ENCODE results near the gene ARHGAP21.

The ARHGAP21 gene

DNA sequence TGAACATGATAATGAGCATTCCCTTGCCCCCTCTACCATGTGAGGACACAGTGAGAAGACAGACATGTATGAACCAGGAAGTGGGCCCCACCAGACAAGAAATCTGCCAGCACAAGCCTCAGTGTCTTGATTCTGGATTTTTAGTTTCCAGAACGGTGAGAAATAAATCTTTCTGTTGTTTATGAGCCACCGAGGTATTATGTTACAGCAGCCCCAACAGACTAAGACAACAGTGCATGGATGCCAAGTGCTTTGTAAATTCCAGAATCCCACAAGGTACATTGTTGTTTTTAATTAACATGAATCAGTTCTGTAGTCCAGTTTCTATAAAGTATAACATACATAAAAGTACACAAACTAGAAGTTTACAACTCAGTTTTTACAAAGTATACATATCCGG, 162.2 kb downstream of the ARHGAP21 start:
- Histone ChIP-seq H3K4me1 (ENCODE audit: control insufficient read depth, insufficient read depth, low read length) (no peaks in the 10 kb centered on the region), H3K9me3 (ENCODE audit: control insufficient read depth, insufficient read depth, low read length) (no peaks in the 10 kb centered on the region), H3K36me3 (ENCODE audit: control insufficient read depth, insufficient read depth, low read length) (no peaks in the 10 kb centered on the region), H3K27me3 (ENCODE audit: control insufficient read depth, insufficient read depth, low read length) (peaks cover under 1% of the 10 kb centered on the region), H3K4me3 (ENCODE audit: low read depth, low read length) (no peak overlapping the region), H3K9ac (ENCODE audit: low read depth, low read length) (no peak overlapping the region)

GRCh38 chr10:24556750-24557742, 166.6 kb downstream of the ARHGAP21 start:
- no peaks in the 10 kb centered on the region for H3K9me3 ChIP-seq (ENCODE audit: control insufficient read depth, insufficient read depth, low read length)
- no peak overlapping the region for H3K4me3 ChIP-seq (ENCODE audit: low read depth, low read length)
- no peak overlapping the region for H3K9ac ChIP-seq (ENCODE audit: low read depth, low read length)
- peaks cover 7% of the 10 kb centered on the region for H3K4me1 ChIP-seq (ENCODE audit: control insufficient read depth, insufficient read depth, low read length)
- no peaks in the 10 kb centered on the region for H3K36me3 ChIP-seq (ENCODE audit: control insufficient read depth, insufficient read depth, low read length)
- H3K27me3 ChIP-seq (ENCODE audit: control insufficient read depth, insufficient read depth, low read length): peaks cover 2% of the 10 kb centered on the region

GRCh38 chr10:24556126-24556749, 167.4 kb downstream of the ARHGAP21 start:
- no peak overlapping the region for H3K9ac ChIP-seq (ENCODE audit: low read depth, low read length)
- H3K36me3 ChIP-seq (ENCODE audit: control insufficient read depth, insufficient read depth, low read length): no peaks in the 10 kb centered on the region
- H3K4me1 ChIP-seq (ENCODE audit: control insufficient read depth, insufficient read depth, low read length): peaks cover 15% of the 10 kb centered on the region
- H3K27me3 ChIP-seq (ENCODE audit: control insufficient read depth, insufficient read depth, low read length): peaks cover 2% of the 10 kb centered on the region
- H3K9me3 ChIP-seq (ENCODE audit: control insufficient read depth, insufficient read depth, low read length): no peaks in the 10 kb centered on the region
- H3K4me3 ChIP-seq (ENCODE audit: low read depth, low read length): no peak overlapping the region

DNA sequence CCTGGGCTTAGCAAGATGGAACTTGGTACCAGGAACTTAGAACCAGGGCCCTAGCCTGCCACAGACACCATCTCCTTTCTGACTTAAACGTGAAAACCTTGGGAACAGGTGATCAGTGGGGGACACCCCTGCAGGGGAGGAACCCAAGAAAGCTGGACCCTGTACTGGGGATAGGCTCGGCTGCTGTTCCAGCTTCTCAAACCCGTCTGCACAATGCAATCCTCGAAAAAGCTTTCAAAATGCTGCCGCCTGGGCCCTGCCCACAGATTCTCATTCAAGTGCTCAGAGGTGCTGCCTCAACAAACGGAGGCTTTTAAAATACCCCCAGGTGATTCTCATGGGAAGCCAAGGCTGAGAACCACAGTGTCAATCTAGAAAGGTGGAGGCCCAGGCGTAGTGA, 169.7 kb downstream of the ARHGAP21 start:
- Histone ChIP-seq H3K9me3 (ENCODE audit: control insufficient read depth, insufficient read depth, low read length) (no peaks in the 10 kb centered on the region), H3K4me3 (ENCODE audit: low read depth, low read length) (no peak overlapping the region), H3K36me3 (ENCODE audit: control insufficient read depth, insufficient read depth, low read length) (no peaks in the 10 kb centered on the region), H3K27me3 (ENCODE audit: control insufficient read depth, insufficient read depth, low read length) (peaks cover 2% of the 10 kb centered on the region), H3K4me1 (ENCODE audit: control insufficient read depth, insufficient read depth, low read length) (peaks cover 16% of the 10 kb centered on the region), H3K9ac (ENCODE audit: low read depth, low read length) (no peak overlapping the region)

GRCh38 chr10:24553051-24553612, 170.6 kb downstream of the ARHGAP21 start:
- no peaks in the 10 kb centered on the region for H3K36me3 ChIP-seq (ENCODE audit: control insufficient read depth, insufficient read depth, low read length)
- no peak overlapping the region for H3K4me3 ChIP-seq (ENCODE audit: low read depth, low read length)
- H3K4me1 ChIP-seq (ENCODE audit: control insufficient read depth, insufficient read depth, low read length): peaks cover 16% of the 10 kb centered on the region
- no peaks in the 10 kb centered on the region for H3K9me3 ChIP-seq (ENCODE audit: control insufficient read depth, insufficient read depth, low read length)
- no peak overlapping the region for H3K9ac ChIP-seq (ENCODE audit: low read depth, low read length)
- H3K27me3 ChIP-seq (ENCODE audit: control insufficient read depth, insufficient read depth, low read length): peaks cover 2% of the 10 kb centered on the region

- Histone ChIP-seq H3K27me3 (ENCODE audit: control insufficient read depth, insufficient read depth, low read length) (peaks cover 2% of the 10 kb centered on the region), H3K9me3 (ENCODE audit: control insufficient read depth, insufficient read depth, low read length) (no peaks in the 10 kb centered on the region), H3K36me3 (ENCODE audit: control insufficient read depth, insufficient read depth, low read length) (no peaks in the 10 kb centered on the region), H3K9ac (ENCODE audit: low read depth, low read length) (no peak overlapping the region), H3K4me3 (ENCODE audit: low read depth, low read length) (no peak overlapping the region), H3K4me1 (ENCODE audit: control insufficient read depth, insufficient read depth, low read length) (peaks cover 16% of the 10 kb centered on the region)
Observed at GRCh38 chr10:24552346-24553016, 171.2 kb downstream of the ARHGAP21 start.

- Histone ChIP-seq H3K4me3 (ENCODE audit: low read depth, low read length) (no peak overlapping the region), H3K27me3 (ENCODE audit: control insufficient read depth, insufficient read depth, low read length) (no peaks in the 10 kb centered on the region), H3K4me1 (ENCODE audit: control insufficient read depth, insufficient read depth, low read length) (peaks cover 16% of the 10 kb centered on the region), H3K36me3 (ENCODE audit: control insufficient read depth, insufficient read depth, low read length) (no peaks in the 10 kb centered on the region), H3K9me3 (ENCODE audit: control insufficient read depth, insufficient read depth, low read length) (no peaks in the 10 kb centered on the region), H3K9ac (ENCODE audit: low read depth, low read length) (no peak overlapping the region)
Observed at GRCh38 chr10:24551161-24551560, 172.5 kb downstream of the ARHGAP21 start.

- H3K36me3 ChIP-seq (ENCODE audit: control insufficient read depth, insufficient read depth, low read length): no peaks in the 10 kb centered on the region
- no peak overlapping the region for H3K9ac ChIP-seq (ENCODE audit: low read depth, low read length)
- no peaks in the 10 kb centered on the region for H3K9me3 ChIP-seq (ENCODE audit: control insufficient read depth, insufficient read depth, low read length)
- peaks cover 16% of the 10 kb centered on the region for H3K4me1 ChIP-seq (ENCODE audit: control insufficient read depth, insufficient read depth, low read length)
- H3K27me3 ChIP-seq (ENCODE audit: control insufficient read depth, insufficient read depth, low read length): no peaks in the 10 kb centered on the region
- H3K4me3 ChIP-seq (ENCODE audit: low read depth, low read length): no peak overlapping the region
Observed at GRCh38 chr10:24550680-24551079, 173.0 kb downstream of the ARHGAP21 start.

DNA sequence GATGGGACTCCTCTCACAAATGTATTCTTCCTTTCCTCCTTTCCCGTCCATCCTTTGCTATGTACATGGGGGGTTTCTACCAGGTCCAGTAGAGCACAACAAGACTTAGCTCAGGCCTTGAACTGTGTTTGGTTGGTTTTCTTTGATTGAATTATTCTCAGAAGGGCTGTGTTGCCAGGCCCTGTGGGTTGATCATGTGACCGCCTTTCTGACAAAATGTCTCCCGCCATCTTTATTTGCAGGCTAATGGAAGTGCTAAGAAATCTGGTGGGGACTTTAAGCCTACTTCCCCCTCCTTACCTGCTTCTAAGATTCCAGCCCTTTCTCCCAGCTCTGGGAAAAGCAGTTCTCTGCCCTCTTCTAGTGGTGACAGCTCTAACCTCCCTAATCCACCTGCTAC, 178.1 kb downstream of the ARHGAP21 start:
- Histone ChIP-seq H3K36me3 (ENCODE audit: control insufficient read depth, insufficient read depth, low read length) (no peaks in the 10 kb centered on the region), H3K9me3 (ENCODE audit: control insufficient read depth, insufficient read depth, low read length) (no peaks in the 10 kb centered on the region), H3K27me3 (ENCODE audit: control insufficient read depth, insufficient read depth, low read length) (no peaks in the 10 kb centered on the region), H3K9ac (ENCODE audit: low read depth, low read length) (no peak overlapping the region), H3K4me3 (ENCODE audit: low read depth, low read length) (no peak overlapping the region), H3K4me1 (ENCODE audit: control insufficient read depth, insufficient read depth, low read length) (no peaks in the 10 kb centered on the region)

- Histone ChIP-seq H3K36me3 (ENCODE audit: control insufficient read depth, insufficient read depth, low read length) (no peaks in the 10 kb centered on the region), H3K9me3 (ENCODE audit: control insufficient read depth, insufficient read depth, low read length) (no peaks in the 10 kb centered on the region)
Observed at GRCh38 chr10:24544776-24545175, 178.9 kb downstream of the ARHGAP21 start.

More at GRCh38 chr10:24544776-24545175, 178.9 kb downstream of the ARHGAP21 start:
- Histone ChIP-seq H3K27me3 (ENCODE audit: control insufficient read depth, insufficient read depth, low read length) (no peaks in the 10 kb centered on the region), H3K4me3 (ENCODE audit: low read depth, low read length) (no peak overlapping the region), H3K4me1 (ENCODE audit: control insufficient read depth, insufficient read depth, low read length) (no peaks in the 10 kb centered on the region), H3K9ac (ENCODE audit: low read depth, low read length) (no peak overlapping the region)
